Astrocyte of the hippocampus (primary cell): Measurements from ENCODE around the gene CCDC27.
A peak's percentile ranks its signal among the peaks of the same experiment; 100 is the strongest.

ENCODE experiments used
- DNase-seq: peaks from one replicate; pipeline ENCODE4 v3.0.0; 2011; ENCODE audit warnings: low read depth, low spot score

Gene CCDC27

DNA sequence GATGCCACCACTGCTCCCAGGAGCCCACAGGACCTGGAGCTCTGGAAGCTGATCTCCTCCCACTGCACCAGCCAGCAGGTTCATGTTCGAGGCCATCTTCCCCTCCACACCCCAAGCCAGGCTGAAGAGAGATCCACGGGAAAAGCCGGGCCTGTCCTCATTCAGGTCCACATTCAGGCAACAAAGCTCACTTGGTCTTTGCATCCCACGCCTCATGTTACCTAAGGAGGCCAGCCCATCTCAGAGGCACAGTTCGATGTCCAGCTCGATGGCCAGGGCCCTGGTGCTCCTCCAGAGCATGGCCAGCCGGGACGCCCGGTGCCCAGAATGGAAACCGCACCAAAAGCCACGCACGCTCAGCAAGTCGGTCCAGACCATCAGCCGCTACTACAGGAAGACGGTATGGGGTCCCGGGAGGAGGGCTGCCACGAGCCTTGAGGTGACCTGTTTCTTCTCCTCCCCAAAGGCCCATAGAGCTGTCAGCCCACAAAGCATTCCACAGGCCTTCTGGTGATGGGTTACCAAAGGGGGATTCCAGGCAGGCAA lies at the start of gene CCDC27:
Gene CCDC27, plus strand, starts transcription at position 51 of the 546 bp plus-strand sequence. Its CDS starts 32 bp downstream, at position 83.
- no peak for DNase-seq

DNA sequence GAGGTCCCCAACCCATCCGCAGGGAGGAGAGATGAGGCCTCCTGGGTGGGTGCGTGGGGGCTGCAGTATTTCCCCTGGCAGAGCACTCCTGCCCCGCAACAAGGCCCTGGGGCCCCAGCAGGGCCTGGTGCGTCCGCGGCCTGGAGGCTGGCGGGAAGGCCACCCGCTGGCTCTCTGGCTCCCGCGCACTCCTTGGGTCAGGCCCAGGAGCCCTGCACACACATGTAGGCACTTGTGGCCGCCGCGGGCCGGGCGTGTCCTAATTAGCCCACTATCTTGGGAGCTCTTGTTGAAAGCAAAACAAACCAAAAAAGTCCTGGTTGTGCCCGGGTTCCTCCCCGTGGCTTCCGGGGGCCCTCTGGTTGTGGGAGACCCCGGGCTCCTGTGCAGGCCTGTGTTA lies 49.7 kb upstream of the CCDC27 start:
- no peak for DNase-seq

DNA sequence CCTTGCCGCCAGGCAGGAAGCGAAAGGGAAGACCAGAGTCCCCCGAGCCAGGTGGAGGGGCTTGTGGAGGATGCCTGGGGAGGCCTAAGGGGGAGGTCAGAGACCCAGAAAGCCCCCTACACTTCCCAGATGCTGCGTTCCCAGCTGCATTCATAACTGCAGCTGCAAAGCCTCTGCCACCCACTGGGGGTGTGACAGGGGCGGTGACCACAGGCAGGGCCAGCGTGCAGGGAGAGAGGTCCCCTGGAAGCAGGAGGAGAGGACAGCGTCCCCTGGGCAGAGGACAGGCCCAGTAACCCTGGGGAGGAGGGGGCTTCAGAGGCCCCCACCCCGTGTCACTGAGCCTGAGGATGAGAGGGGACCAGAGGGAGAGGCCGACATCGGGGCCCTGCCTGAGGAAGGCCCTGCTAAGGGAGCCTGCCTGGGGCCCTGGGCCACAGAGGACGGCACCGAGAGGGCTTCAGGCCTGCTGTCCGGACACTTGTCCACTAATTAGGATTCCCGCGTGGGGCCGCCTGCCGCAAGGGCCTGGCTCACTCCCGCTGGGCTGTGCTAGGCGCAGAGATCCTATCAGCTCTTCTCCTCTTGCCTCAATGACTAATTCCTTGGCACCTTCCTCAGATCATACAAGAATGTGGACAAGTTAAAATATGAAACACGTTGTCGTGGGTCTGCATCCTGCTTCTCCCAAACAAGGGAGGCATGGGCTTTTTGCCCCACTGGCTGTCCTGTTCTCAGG lies 49.1 kb upstream of the CCDC27 start:
- no peak for DNase-seq

DNA sequence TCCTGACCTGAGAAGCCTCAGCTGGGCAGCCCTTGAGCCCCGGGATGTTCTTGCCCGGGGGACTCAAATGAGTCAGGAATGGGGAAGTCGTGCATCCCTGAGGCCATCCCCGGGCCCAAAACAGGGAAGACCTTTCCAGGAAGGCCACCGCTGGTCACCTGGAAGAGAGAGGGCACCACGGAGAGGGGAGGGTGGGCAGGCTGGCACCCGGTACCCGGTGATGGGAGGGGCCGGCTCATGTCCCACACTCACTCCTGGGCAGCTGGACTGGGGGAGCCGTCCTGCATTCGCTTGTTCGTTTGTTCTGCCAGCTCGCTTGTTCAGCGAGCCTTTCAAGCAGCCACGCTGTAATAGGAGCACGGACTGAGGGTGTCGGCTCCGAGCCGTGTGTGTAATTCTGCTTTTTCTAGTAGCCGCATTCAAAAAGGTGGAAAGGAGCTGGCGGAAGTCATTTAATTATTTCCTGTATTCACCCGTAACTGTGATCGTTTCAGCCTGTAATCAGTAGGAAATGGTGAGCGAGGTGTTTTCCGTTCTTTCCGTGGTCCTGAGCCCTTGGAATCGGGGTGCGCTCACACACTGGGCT lies 48.4 kb upstream of the CCDC27 start:
- DNase-seq: no peak

DNA sequence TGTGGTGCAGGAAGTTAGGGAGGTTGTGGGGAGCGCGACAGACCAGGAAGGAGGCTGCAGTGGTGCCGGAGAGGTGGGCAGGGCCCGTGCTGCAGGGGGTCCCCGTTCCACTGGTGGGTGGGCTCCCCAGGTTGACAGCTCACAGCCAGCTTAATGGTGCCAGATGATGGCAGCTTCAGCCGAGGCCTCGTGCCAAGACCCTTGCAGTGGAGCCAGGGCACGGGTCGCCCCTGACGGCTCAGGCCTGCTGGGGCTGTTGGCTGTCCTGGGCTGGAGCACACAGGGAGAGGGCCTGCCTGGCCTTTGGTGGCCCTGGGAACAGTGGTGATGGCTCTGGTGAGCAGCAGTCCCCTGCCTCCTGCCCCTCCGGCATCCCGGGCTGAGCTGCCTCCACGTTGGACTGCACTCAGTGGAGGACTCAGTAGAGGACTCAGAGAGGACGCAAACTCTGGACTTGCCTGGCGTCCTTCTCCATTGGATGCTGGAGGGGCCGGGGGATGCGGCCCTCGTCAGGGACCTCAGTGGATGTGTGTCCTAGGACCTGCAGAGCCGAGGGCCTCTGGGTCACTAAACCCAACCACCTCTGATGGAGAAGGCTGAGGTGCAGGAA lies 46.8 kb upstream of the CCDC27 start:
- DNase-seq: no peak

DNA sequence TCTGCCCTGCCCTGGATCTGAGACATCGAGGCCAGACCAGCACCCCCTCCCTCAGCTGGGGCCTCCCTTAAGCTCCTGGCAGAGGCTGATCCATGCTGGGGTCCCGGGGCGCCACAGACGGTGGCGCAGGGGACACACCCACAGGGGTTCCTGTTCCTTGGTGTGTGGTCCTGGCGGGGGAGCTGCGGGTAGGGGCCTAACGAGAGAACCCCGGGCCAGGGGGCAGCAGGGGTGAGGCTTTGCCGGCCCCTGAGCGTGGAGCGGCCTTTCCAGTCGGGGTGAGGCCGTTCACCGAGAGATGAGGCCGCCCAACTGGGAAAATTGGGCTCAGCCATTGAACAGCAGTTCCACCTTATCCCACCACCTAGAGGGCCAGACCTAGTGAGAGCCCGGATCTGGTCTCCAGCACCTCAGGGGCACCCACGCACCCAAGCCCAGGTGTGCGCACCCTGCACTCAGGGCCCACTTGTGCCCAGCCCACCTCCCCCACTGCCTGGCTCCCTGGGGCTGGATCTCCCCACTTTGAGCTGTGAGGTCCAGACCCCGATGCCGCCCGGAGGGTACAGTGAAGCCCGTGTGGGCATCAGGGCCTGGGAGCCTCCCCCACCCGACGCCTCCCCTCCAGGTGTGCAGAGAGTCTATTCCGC lies 45.5 kb upstream of the CCDC27 start:
- no peak for DNase-seq

DNA sequence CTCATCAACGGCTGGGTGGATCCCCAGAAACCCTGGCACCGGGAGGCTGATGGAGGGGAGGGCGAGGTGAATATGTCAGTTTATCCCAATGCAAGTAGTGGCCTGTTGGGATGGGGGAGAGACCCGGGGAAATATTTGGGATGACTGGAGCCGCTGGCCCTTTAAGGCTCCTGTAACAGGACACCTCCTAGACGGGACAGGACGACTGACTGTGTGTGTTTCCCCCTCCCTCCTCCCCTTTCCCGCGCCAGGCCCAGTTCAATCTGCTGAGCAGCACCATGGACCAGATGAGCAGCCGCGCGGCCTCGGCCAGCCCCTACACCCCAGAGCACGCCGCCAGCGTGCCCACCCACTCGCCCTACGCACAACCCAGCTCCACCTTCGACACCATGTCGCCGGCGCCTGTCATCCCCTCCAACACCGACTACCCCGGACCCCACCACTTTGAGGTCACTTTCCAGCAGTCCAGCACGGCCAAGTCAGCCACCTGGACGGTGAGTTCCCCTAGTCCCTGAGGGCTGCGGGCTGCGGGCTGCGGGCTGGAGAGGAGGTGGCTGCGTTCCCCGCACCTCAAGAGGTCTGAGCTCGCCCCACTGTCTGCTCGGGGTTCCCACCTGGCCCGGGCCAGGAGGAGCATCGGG lies 44.8 kb upstream of the CCDC27 start:
- no peak for DNase-seq

DNA sequence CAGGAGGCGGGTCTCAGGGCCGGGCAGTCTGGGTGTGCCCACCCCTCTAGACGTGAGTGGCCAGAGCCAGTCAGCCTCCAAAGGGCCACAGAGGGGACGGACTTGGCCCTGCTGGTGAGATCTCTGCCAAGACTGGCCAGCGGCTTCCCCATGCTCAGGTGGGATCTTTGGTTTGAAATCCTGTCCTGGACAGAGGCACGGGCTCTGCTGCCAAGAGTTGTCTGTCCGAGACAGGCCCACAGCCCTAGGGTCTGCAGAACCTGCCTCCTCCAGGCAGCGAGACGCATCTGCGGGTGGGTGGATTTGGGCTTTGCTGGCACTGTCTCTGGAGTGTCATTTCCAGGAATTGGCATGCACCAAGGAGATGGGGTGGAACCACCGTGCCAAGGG lies 44.3 kb upstream of the CCDC27 start:
- DNase-seq: no peak

DNA sequence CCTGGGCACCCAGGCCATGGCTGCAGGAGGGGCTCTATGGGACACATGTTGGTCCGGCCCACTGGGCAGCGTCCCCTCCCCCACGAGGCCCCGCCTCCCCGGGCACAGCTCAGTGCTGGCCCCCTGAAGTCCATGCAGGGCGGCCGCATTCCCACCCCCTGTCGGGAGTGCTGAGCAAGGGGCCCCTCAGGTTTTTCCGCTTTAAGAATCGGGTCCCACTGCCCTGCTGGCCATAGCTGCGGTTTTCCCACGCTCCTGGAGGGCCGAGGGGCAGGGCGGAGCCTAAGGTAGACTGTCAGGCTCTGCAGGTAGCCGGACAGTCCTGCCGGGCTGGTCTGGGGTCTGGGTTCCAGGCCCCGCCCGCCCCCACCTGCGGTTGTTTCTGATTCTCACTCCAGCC lies 43.5 kb upstream of the CCDC27 start:
- DNase-seq: no peak

DNA sequence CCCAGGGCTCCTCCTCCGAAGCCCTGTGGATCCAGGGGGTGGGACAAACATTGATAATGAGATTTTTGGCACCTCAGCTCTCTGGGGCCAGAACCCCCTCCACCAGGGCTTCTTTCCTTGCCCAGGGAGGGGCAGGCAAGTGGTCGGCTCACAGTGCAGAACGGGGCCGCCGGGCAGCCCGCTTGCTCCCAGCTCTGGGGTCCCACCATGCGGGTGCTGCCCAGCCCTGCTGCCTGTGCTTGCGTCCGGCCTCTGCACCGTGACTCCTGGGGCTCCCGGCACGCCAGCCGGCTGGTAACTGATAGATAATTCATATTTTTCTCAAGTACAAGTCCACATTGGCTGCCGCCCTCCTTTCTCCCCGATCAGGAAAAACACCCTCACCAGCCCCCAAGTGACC lies 42.0 kb upstream of the CCDC27 start:
- no peak for DNase-seq

DNA sequence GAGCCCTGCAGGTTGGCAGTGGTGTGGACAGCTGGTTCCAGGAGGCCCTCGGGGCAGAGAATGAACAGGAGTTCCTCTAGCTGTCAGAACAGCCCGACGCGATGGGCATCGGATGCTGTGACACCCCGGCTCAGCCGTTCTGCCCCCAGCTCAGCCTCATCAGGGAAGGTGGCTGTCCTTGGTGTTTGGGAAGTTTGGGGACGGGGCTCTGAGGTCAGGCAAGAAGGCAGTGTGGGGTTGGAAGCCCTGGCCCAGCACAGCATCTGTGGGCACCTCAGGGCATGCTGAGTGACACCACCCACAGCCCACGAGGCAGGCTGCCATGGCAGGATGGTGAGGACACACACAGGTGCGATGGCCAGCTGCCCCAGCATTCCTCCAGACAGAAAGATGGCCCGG lies 40.9 kb upstream of the CCDC27 start:
- DNase-seq: no peak

DNA sequence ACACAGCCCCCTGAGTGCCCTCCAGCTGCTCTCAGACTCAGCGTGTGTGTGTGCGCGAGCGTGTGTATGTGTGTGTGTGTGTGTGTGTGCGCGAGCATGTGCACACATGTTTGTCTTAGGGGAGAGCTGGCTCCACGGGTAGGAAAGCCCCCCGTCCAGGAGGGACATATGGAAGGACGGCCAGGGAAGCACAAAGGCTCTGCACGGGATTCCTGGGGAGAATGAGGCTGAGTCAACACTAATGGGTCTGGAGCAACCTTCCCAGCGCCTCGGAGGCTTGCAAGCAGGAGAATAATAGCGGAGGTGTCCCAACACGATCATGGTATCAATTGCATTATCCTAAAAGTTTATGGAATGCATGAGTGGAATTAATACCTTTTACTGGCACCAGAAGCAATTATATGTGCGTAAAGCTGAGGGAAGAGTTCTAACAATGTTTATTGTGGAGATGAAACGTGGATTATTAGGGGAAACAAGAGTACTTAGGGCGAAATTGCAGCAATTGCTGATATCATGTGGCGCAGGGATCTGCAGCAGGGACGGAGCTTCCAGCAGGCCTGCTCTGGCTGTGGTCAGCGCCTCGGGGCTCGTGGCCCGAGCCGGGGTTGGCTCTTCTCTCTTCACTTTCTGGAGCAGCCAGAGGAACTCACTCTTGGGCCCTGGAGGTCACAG lies 40.3 kb upstream of the CCDC27 start:
- no peak for DNase-seq

DNA sequence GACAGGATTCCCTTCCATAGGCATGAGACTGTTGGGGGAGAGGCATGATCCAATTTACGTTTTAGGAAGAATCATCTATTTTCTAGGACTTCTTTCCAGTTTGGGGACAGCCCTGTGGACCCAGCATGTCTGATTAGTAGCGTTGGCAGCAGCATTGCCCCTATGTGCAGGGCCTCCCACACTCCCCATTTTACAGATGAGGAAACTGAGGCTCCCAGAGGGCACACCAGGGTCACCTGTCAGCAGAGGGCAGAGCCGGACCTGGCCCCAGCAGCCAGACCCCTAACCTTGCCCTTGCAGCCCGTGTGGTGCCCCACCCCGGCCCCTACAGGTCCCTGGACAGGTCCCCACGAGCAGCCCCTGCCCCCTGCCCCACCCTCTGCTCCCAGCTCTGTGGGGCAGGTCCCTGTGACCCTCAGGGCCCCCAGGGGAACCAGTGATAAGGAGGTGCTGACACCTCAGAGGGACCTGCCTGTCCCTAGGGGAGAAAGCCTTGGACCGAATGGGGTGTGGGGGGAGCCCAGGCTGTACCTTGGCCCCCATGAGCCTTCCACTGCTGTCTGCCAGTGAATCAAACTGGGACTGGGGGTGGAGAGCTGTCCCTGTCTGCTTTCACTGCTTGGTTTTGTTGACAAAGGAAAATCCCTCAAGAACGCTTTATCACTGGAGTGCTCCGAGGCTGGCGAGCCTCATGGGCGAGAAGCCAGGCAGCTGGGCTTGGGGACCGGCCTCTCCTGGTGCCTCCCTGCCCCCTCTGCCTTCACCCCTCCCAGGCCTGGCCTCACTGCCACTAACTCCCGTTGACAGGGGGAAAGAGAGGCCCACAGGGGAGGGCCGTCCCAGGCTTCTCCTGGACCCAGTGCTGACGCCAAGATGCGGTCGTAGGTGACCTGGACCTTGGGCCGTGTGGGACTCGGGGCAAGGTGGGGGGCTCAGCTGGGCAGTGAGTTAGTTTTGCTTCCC lies 39.4 kb upstream of the CCDC27 start:
- DNase-seq: no peak

DNA sequence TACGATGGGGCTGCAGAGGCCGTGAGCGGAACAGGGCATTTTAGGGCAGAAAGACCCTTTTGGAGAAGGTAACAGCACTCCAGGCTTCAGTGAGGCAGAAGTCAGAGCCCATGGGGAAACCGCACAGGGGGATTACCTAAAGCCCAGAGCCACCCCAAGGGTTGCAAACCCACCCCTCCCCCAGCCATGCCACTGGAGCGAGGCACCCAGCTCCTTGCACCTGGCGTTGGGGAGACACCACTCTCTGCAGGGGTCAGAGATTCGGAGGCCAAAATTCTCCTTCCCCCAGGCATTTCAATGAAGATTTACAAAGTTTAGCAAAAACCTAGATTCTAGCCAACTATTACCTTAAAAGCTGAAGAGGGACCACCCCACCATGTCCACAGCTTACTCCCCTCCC lies 38.4 kb upstream of the CCDC27 start:
- DNase-seq: no peak

DNA sequence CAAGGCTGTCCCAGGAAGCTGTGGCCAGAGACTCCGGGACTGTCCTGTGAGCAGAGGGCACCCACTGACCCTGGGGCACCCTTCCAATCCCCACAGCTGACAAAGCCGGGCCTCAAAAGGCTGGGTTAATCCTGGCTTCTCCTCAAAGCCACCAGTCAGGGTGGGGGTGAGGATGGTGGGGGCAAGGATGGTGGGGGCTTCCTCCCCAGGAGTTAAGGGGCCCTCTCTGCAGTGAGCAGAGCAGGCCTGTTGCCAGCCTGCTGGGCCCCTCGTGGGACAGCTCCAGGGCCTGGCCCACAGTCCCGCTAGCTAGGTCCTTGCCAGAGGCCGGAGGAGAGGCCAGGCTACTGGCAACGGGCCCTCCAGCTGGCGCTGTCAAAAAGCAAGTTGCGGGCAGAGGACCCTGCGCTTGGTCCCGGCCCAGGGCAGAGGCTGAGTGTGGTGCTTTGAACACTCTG lies 37.9 kb upstream of the CCDC27 start:
- DNase-seq: peak; percentile 16

DNA sequence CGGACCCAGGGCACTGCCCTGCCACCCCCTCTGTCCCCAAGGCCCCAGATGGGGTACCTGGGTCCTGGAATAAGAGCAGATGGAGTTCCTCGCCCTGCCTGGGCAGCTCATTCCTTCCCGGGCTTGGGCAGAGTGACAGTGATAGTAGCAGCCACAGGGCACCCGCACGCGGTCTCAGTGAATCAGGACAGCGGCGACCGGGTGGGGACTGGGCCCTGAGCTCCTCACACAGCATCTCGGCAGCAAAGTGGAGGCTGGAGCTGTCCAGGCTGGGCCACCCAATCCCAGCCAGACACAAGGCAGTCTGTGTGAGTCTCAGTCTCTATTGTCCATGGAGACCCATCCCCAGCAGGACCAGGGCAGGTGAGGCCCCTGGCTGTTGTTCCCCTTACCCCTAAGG lies 37.4 kb upstream of the CCDC27 start:
- no peak for DNase-seq

DNA sequence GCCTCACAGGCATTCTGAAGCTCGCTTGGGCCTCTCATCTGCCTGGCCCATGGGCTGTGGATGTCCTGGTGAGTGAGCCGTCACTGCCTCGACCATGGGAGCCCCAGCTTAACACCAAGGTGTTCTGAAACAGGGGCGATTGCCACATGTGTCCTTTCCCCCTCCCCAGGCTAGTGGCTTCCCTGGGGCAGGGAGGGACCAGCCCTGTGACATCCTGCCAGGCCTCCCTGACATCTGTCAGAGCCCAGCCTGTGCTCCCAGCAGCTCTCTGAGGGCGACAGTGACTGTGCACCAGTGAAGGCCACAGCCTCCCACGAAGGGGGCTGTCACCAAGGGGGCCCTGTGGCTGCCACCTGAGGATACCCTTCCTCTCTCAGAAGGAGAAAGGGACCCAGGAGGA lies 35.9 kb upstream of the CCDC27 start:
- DNase-seq: no peak

DNA sequence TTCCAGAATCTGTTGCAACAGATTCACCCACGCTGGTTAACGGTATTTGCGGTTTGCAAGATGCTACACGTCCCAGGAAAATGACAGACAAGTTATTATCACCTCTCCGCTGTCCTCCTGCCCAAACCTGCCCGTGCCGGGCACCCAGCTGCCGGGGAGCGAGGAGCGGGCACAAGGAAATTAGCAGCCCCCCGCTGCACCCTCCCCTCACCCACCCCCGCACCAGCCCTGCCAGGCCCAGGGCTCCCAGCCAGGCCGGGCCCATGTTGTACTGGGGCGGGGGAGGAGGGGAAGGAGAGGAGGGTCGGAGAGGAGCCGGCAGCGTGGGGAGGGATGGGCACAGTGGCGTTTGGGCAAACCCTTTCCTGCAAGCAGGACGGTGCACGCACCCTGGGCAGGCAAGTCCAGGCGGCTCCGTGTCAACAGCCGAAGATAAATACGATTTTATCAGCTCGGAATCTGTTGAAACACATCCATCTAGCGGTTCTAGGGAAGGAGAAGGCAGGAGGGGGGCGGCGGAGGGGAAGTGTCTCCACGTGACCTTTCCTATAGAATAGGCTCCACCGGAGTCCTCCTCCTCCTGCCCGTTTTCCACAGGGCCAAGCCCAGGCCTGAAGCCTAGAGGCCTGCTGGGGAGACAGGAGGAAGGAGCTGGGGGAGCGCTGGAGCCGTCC lies 35.1 kb upstream of the CCDC27 start:
- DNase-seq: no peak
